AG09309 (cell line): ENCODE data around the gene HLCS.

ENCODE experiments used
- DNase-seq: peaks from one replicate; pipeline ENCODE4 v3.0.0-alpha.2; 2010; ENCODE audit warnings: low read depth
- H3K4me3 ChIP-seq: 2 replicates; pipeline ENCODE4 v1.5.1; 2011; ENCODE audit warnings: mild to moderate bottlenecking, low read depth, low read length, moderate library complexity; ENCODE audit not compliant: control insufficient read depth
- TF ChIP-seq, protein P1 (sequence below): IDR thresholded peaks from 2 replicates; pipeline ENCODE4 v1.5.1; 2011; ENCODE audit warnings: mild to moderate bottlenecking, low read depth, low read length, inconsistent platforms; ENCODE audit not compliant: insufficient read depth, control insufficient read depth; ENCODE audit errors: missing control alignments

The HLCS gene

DNA sequence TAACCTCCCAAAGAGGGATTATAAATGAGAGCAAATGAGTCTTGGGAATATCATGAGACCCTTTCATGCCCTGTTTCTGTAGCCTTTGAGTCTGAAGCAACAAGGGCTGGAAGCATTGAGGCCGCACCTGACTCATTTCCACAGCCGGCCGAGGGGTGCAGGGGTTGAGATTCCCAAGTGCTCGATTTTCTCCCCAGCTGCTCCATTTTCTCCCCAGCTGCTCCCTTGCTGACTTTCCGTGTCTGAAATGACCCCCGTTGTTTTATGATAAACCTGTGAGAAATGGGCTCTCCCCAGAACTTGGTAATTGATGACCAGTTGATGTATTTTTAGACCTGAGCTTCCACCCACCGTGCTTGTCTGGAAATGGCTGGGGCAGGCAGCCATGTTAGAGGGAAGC lies 244.7 kb downstream of the HLCS start:
- TF ChIP-seq, protein P1, sequence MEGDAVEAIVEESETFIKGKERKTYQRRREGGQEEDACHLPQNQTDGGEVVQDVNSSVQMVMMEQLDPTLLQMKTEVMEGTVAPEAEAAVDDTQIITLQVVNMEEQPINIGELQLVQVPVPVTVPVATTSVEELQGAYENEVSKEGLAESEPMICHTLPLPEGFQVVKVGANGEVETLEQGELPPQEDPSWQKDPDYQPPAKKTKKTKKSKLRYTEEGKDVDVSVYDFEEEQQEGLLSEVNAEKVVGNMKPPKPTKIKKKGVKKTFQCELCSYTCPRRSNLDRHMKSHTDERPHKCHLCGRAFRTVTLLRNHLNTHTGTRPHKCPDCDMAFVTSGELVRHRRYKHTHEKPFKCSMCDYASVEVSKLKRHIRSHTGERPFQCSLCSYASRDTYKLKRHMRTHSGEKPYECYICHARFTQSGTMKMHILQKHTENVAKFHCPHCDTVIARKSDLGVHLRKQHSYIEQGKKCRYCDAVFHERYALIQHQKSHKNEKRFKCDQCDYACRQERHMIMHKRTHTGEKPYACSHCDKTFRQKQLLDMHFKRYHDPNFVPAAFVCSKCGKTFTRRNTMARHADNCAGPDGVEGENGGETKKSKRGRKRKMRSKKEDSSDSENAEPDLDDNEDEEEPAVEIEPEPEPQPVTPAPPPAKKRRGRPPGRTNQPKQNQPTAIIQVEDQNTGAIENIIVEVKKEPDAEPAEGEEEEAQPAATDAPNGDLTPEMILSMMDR = no peak
- H3K4me3 ChIP-seq = no peak overlapping the region
- DNase-seq = no peak

DNA sequence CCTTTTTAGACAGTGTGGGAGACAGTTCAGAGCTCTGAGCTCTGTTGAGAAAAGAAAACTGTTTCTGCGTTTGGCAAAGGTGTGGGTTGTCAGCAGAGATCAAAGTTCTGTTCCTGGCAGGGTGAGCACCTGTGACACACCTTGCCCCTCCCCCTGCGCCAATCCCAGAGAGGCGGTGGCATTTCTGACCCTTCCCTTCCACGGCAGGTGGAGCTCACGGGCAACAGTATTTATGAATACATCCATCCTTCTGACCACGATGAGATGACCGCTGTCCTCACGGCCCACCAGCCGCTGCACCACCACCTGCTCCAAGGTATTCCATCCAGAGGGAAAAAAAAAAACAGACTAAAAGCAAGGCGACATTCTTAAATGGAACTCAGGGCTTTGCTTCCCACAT lies 246.9 kb downstream of the HLCS start:
- DNase-seq = no peak
- H3K4me3 ChIP-seq = no peak overlapping the region
- TF ChIP-seq, protein P1 = no peak

DNA sequence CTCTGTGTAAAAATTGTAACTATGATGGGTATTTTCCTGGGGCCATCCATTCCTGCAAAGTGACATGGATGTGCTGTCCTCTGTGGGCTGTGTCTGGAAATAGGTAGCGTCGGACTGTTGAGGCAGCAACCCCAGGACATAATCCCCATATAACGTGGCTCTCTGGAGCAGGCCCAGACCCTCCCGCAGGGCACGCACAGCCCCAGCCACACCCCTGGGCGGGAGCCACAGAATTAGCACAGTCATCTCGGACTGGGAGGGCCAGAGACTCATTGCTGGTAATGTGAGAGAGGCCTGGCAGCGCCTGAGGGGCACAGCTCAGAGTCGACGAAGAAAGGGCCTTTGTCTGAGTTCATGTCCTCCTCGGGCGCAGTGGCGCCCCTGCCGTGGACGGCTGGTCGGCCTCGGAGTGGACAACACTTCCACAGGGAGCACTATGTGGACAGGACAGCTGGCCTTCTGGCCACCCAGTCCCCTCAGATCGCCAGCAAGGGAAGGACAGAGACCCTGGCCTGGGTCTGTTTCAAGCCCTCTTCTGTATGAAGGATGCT lies 247.4 kb downstream of the HLCS start:
- DNase-seq = no peak
- TF ChIP-seq, protein P1 = no peak
- H3K4me3 ChIP-seq = no peak overlapping the region

DNA sequence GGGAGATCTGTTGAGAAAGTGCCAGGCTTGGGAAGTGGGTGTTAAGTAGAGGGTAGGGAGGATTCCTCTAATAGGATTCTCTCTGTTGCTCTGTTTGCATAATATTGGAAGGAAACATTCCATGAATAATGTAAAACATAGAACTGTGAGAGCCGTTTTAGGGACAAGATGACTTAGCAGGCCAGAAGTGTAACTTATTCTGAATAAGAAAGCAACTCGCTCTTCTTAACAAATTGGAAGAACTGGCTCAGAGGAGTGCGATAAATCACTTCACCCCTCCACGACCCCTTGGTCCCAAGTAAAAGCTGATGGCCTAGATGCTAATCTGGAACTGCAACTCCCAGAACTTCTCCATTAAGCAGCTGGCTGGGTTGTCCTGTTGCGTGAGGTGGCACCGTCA lies 248.5 kb downstream of the HLCS start:
- DNase-seq = no peak
- TF ChIP-seq, protein P1 = no peak
- no peak overlapping the region for H3K4me3 ChIP-seq

DNA sequence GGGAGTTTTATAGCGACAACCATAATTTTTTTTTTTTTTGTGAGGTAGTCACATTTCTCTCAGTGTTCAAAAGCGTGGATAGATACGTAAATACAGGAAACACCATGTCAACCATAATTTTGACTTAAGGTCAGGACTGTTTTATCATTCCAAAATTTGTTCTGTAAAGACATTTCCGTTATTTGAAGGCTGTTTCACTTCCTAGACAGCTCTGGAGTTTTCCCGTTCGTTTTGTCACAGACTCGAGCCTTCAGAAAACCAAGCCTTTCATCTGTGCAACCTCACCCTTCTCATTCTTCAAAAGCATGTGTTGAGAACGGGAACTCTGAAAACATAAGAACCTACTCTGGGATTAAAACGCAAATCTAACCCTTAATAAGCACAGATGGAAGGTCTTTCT lies 249.6 kb downstream of the HLCS start:
- TF ChIP-seq, protein P1 = no peak
- DNase-seq = no peak
- no peak overlapping the region for H3K4me3 ChIP-seq

DNA sequence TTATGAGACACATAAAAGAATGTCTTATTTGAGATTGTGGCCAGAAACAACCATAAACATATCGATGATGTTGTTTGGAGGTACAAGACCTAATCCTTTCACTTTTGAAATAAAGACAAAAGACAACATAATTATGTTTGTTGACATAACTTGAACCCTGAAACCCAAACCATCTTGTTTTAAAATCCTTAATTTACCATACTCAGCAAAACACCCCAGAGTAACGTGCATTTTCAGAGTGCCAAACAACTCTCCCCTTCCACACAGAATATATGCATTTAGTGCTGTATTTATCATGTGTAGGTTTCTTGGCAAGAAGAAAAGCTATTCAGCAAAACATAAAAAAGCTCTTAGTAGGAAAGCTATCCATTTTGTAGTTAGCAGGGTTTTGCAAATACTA lies 250.1 kb downstream of the HLCS start:
- TF ChIP-seq, protein P1 = no peak
- no peak overlapping the region for H3K4me3 ChIP-seq
- DNase-seq = no peak

DNA sequence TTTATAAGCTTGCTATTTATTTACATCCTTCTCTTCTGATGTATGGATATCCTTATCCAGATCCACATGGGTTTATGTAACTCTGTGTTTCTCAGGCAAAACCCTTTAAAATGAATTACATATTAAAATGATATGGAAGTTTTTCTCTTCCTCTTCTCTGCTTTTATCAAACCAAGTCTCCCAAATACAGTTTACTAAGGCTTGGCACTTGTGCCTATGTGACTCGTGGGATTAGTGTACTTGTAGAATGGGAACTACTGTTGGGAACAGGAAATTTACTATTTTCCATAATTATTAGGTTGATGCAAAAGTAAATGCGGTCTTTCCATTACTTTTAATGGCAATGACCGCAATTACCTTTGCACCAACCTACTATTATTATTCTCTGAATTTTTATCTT lies 252.7 kb downstream of the HLCS start:
- TF ChIP-seq, protein P1 = no peak
- DNase-seq = no peak

More for the DNA sequence above, 252.7 kb downstream of the HLCS start:
- H3K4me3 ChIP-seq = no peak overlapping the region
